Activated T-cell treated with anti-CD3 and anti-CD28 coated beads for 4 hours (primary cell): ENCODE measurements around the gene MATN4.

ENCODE experiments used
- DNase-seq: peaks from one replicate; pipeline ENCODE4 v3.0.0-alpha.2; 2020

MATN4 gene

GRCh38 chr20:45288860-45289259 is 19.2 kb downstream of the MATN4 start:
- no peak for DNase-seq

- DNase-seq = no peak
Measured at GRCh38 chr20:45288376-45288775, 19.7 kb downstream of the MATN4 start.

GRCh38 chr20:45283551-45284057 is 24.5 kb downstream of the MATN4 start:
- no peak for DNase-seq

- no peak for DNase-seq
Measured at GRCh38 chr20:45282700-45283550, 25.2 kb downstream of the MATN4 start.

GRCh38 chr20:45279992-45280391 is 28.1 kb downstream of the MATN4 start:
- DNase-seq = no peak

- no peak for DNase-seq
Measured at GRCh38 chr20:45275338-45275737, 32.8 kb downstream of the MATN4 start.

- DNase-seq = no peak
Measured at GRCh38 chr20:45269754-45270270, 38.3 kb downstream of the MATN4 start.

- DNase-seq = no peak
Measured at GRCh38 chr20:45269056-45269455, 39.0 kb downstream of the MATN4 start.

GRCh38 chr20:45268531-45268930 is 39.6 kb downstream of the MATN4 start:
- no peak for DNase-seq

GRCh38 chr20:45266977-45267376 is 41.1 kb downstream of the MATN4 start:
- DNase-seq = no peak

- DNase-seq = no peak
Measured at GRCh38 chr20:45263556-45264266, 44.4 kb downstream of the MATN4 start.

- DNase-seq = no peak
Measured at GRCh38 chr20:45258664-45259063, 49.4 kb downstream of the MATN4 start.

GRCh38 chr20:45258259-45258658 is 49.8 kb downstream of the MATN4 start:
- no peak for DNase-seq

GRCh38 chr20:45257711-45258110 is 50.4 kb downstream of the MATN4 start:
- no peak for DNase-seq

- no peak for DNase-seq
Measured at GRCh38 chr20:45257161-45257560, 50.9 kb downstream of the MATN4 start.

GRCh38 chr20:45254383-45255262 is 53.5 kb downstream of the MATN4 start, which contains the start of gene SLPI:
TSS of gene SLPI (minus strand) at chr20:45254564. CDS start at chr20:45254543, 21 bp downstream.
- DNase-seq = no peak

GRCh38 chr20:45253261-45253660 is 54.8 kb downstream of the MATN4 start:
- DNase-seq = no peak

- no peak for DNase-seq
Measured at GRCh38 chr20:45251884-45252560, 56.1 kb downstream of the MATN4 start.

- no peak for DNase-seq
Measured at GRCh38 chr20:45248609-45249008, 59.5 kb downstream of the MATN4 start.

GRCh38 chr20:45247865-45248264 is 60.2 kb downstream of the MATN4 start:
- DNase-seq = no peak

- DNase-seq = no peak
Measured at GRCh38 chr20:45246109-45246508, 62.0 kb downstream of the MATN4 start.
